T1000 (cell line): ENCODE measurements around the gene NAALADL2.
"Not testable (repeated sequence)": the region's sequence is repeated elsewhere in the genome, so short reads cannot be mapped to it uniquely, and the experiment has no call there.

Source experiments
- DNase-seq: peaks from one replicate; lab custom pipeline; 2025; ENCODE audit warnings: mixed read lengths; lab: John Stamatoyannopoulos, UW

Gene NAALADL2

GRCh38 chr3:175260145-175260794 lies 401.1 kb downstream of the NAALADL2 start:
- no peak for DNase-seq

GRCh38 chr3:175266478-175266877 lies 407.3 kb downstream of the NAALADL2 start:
- no peak for DNase-seq

- DNase-seq, result no peak
Observed at GRCh38 chr3:175267121-175267531, 408.0 kb downstream of the NAALADL2 start.

- DNase-seq, result no peak
Observed at GRCh38 chr3:175267561-175267960, 408.4 kb downstream of the NAALADL2 start.

- no peak for DNase-seq
Observed at GRCh38 chr3:175269394-175269793, 410.3 kb downstream of the NAALADL2 start.

GRCh38 chr3:175270198-175270837 lies 411.2 kb downstream of the NAALADL2 start:
- DNase-seq, result no peak

GRCh38 chr3:175270866-175271265 lies 411.7 kb downstream of the NAALADL2 start:
- DNase-seq, result no peak

- not testable (repeated sequence) for DNase-seq
Observed at GRCh38 chr3:175271465-175271864, 412.3 kb downstream of the NAALADL2 start.

- no peak for DNase-seq
Observed at GRCh38 chr3:175272392-175272791, 413.3 kb downstream of the NAALADL2 start.

- no peak for DNase-seq
Observed at GRCh38 chr3:175273573-175273972, 414.4 kb downstream of the NAALADL2 start.

GRCh38 chr3:175274056-175274455 lies 414.9 kb downstream of the NAALADL2 start:
- DNase-seq, result no peak

GRCh38 chr3:175274474-175275218 lies 415.5 kb downstream of the NAALADL2 start:
- DNase-seq, result no peak

- DNase-seq, result no peak
Observed at GRCh38 chr3:175278680-175279079, 419.5 kb downstream of the NAALADL2 start.

GRCh38 chr3:175279457-175279856 lies 420.3 kb downstream of the NAALADL2 start:
- no peak for DNase-seq

GRCh38 chr3:175279911-175280310 lies 420.8 kb downstream of the NAALADL2 start:
- no peak for DNase-seq

GRCh38 chr3:175287361-175287963 lies 428.3 kb downstream of the NAALADL2 start:
- DNase-seq, result no peak

- no peak for DNase-seq
Observed at GRCh38 chr3:175288621-175289020, 429.5 kb downstream of the NAALADL2 start.

GRCh38 chr3:175294793-175295192 lies 435.7 kb downstream of the NAALADL2 start:
- no peak for DNase-seq

- DNase-seq, result no peak
Observed at GRCh38 chr3:175295248-175296130, 436.4 kb downstream of the NAALADL2 start.

- DNase-seq, result no peak
Observed at GRCh38 chr3:175297216-175297615, 438.1 kb downstream of the NAALADL2 start.

- no peak for DNase-seq
Observed at GRCh38 chr3:175301741-175302140, 442.6 kb downstream of the NAALADL2 start.

GRCh38 chr3:175304404-175304803 lies 445.3 kb downstream of the NAALADL2 start:
- DNase-seq, result no peak
